Measurements from ENCODE around the gene MAD2L1BP.

MAD2L1BP gene

GRCh38 chr6:43667245-43668150, 31.9 kb downstream of the MAD2L1BP start:
- peak; percentile 42 to 76 for DNase-seq (ENCODE audit: low read depth in 2 of 2)

GRCh38 chr6:43668151-43669028, 32.8 kb downstream of the MAD2L1BP start:
- peak in 1 of 2 donors; percentile 14 for DNase-seq (ENCODE audit: low read depth in 2 of 2)

GRCh38 chr6:43669050-43669921, 33.6 kb downstream of the MAD2L1BP start:
- DNase-seq (ENCODE audit: low read depth in 2 of 2): no peak

DNA sequence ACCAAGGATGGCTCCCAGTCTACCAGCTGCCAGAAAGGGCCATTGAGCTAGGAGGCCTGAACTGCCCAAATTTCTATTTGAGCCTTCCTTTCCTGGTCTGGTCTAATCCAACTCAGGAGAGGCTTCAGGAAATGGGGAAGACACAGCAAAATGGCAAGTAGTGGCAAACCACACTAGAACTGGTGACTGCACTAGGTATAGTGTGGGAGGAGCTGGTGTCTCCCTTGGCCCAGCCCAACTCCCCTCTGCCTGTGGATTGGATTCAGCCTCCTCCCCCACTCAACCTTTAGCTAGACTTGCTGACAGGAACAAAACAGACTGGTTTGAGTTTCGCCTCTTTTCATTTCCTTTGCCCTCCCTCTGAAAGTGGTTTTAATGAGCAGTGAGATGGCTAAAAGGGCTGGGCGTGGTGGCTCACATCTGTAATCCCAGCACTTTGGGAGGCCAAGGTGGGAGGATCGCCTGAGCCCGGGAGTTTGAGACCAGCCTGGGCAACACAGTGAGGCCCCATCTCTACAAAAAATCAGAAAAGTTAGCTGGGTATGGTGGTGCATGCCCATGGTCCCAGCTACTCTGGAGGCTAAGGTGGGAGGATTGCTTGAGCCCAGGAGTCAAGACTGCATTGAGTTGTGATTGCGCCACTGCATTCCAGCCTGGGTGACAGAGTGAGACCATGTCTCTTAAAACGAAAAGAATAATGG, 34.4 kb downstream of the MAD2L1BP start:
- DNase-seq (ENCODE audit: low read depth in 2 of 2): no peak

DNA sequence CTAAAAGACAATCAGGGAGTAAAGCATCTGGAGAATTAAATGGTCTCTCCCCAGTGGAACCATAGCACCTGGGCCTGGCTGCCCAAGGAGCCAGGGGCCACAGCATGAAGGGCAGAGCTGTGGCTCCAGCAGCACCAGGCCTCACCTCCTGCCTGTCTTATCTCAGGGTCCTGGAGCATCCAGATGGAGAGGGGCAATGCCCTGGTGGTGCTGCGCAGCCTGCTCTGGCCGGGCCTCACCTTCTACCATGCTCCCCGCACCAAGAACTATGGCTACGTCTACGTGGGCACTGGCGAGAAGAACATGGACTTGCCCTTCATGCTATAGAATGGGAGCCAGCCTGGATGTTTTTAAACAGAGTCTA, 35.0 kb downstream of the MAD2L1BP start:
- DNase-seq (ENCODE audit: low read depth in 2 of 2): no peak

DNA sequence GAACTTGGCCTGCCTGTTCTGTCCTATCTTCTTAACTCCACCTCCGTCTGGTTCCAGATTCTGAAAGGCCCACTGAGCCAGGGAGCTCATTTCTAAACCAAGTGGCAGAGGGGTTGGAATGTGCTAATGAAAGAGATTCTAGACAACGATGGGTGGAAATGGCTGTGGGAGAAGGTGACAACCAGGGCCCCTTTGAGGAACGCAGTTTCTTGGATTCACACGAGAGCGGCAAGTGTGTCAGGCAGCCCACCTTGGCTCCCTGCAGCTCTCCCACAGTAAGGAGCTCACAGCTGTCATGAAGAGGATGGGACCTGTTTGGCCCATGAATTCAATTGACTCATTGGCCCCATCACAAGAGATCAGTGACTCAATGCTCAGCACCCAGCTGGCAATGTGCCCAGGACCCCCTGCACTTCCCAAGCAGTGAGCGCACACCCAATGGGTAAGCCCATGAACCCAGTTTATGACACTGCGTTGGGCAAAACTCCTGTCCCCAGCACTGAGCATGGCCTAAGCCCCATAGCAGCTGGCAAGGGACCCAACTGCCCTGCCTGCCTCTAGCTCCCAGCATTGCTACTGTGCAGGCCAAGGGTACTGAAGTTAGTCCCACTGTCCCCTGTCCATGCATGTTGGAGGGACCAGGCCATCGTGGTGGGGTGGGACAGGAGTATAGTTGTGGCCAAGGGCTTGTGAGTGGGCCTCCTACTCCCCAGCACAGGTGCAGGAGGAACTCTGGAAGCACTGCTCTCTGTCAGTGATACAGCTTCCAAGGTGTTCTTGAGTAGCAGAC, 35.6 kb downstream of the MAD2L1BP start:
- no peak for DNase-seq (ENCODE audit: low read depth in 2 of 2)

DNA sequence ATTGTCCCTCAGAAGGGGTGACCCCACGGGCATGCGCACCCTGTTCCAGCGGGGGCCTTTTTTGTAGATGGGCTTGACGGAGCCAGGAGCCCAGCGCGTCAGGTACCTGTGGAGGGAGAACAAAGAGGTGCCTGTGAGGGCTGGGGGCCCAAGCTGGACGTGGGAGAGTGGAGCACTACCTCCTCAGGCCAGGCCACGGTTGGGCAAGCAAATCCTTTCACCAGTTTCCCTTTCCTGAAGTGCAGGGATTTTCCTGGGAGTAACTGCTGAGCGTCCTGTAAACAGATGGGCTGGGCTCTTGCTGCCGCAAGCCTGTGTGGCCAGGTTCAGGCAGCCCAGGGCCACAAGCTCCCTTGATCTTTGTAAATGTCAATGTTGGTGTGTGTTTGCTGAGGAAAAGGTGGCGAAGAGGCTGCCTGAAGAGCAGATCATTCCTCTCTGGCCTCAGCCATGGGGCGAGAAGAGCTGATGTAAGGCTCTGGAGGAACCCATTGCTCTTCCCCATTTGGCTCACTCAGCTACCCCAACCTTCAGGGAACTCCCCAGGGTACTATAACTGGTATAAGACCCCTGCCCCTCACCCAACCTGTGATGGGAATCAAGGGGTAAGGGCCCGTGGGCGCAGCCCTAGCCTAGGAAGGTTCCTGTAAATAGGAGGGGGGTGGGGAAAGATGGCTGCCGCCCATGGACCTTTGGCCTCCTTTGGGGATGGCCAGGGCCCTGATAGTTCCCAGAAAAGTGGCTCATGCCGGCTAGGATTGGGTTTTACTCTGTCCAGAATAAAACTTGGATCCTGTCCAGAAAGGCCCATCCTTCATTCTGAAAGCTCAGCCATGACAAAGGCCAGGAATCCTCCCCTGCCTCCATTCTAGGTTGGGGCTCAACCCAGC, 36.4 kb downstream of the MAD2L1BP start:
- DNase-seq (ENCODE audit: low read depth in 2 of 2): no peak

DNA sequence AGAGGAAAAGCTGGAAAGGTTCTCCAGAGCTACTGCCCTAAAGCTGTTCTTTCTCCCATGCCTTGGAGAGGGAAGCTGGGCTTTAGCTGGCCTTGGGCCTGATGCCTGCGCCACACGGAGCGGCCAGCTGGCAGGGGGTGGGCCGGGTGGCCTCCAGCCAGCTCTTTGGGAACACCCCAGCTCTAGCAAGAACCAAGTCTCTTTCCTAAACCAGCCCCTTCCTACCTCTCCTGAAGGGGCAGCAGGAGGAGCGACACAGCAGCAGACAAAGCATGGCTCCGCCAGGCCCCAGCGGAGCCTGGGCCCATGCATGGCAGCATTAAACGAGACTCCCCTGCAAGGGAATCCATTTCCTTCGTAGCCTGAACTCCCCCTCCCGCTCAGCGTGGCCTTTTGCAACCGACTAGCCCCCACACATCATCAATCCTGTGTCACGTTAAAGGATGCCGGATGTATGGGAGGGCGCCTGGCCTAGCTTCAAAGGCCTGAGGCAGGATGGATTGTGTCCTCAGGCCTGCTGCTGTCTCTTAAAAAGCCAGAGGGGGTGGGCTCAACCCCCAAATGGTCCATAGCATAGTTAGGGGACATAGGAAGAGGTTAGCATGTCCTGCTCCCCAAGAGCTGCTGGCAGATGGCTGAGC, 37.9 kb downstream of the MAD2L1BP start:
- DNase-seq (ENCODE audit: low read depth in 2 of 2): no peak

- no peak for DNase-seq (ENCODE audit: low read depth in 2 of 2)
Observed at GRCh38 chr6:43674291-43674690, 38.7 kb downstream of the MAD2L1BP start.

- DNase-seq (ENCODE audit: low read depth in 2 of 2): no peak
Observed at GRCh38 chr6:43674921-43675320, 39.3 kb downstream of the MAD2L1BP start.

- DNase-seq (ENCODE audit: low read depth in 2 of 2): no peak
Observed at GRCh38 chr6:43676962-43677606, 41.4 kb downstream of the MAD2L1BP start.

- no peak for DNase-seq (ENCODE audit: low read depth in 2 of 2)
Observed at GRCh38 chr6:43677759-43678158, 42.1 kb downstream of the MAD2L1BP start.

DNA sequence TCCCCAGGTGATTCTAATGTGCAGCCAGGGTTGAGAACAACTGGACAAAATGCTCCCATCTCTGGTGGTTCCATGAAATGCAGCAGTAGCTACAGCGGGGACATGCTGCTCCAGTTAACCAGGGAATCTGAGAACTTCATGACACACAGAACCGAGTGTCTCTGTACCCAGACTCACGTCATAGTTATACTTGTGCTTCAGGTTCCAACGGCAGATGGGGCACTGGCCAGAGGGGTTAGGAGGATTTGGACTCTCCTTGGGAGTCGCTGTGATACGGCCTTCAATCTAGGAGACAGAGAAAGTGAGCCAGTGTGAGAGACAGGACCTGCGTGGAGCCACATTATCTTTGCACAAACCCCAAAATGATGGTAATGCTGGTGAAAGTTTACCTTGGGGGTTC, 42.7 kb downstream of the MAD2L1BP start:
- DNase-seq (ENCODE audit: low read depth in 2 of 2): no peak

DNA sequence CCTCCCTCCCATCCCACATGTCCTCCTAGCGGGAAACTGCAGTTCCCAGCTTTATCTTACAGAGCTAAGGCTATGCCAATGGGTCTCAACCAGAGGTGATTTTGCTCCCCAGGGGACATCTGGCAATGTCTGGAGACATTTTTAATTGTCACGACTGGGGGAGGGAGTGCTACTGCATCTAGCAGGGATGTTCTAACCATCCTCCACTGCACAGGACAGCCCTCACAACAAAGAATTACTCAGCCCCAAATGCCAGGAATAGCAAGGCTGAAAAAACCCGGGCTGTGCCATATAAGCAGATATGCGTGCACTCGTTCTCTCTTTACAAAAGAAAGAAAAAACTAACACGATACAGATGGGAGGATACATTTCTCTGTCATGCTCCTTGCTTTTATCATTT, 43.4 kb downstream of the MAD2L1BP start:
- DNase-seq (ENCODE audit: low read depth in 2 of 2): no peak

GRCh38 chr6:43680308-43681200, 44.9 kb downstream of the MAD2L1BP start:
- no peak for DNase-seq (ENCODE audit: low read depth in 2 of 2)

GRCh38 chr6:43681303-43681702, 45.7 kb downstream of the MAD2L1BP start:
- DNase-seq (ENCODE audit: low read depth in 2 of 2): no peak

GRCh38 chr6:43682724-43683429, 47.2 kb downstream of the MAD2L1BP start:
- DNase-seq (ENCODE audit: low read depth in 2 of 2): no peak
